Transverse colon (tissue), 4 donors: ENCODE results near the gene AP1G2. TPM values are rescaled to one million over a fixed set of nuclear protein-coding genes. Genes with fewer than 3 reads are reported as not detected.

Source experiments
- DNase-seq: peaks from one replicate; pipeline ENCODE4 v3.0.0-alpha.2; 2019
- H3K27ac ChIP-seq, 4 donors: fragments of 200-600 bp; sonication (generic); 2 replicates each; pipeline ENCODE4 v1.5.1; 2016 to 2018; ENCODE audit warnings: inconsistent platforms in 4 of 4
- H3K27me3 ChIP-seq: fragments of 200-600 bp; sonication (generic); 2 replicates; pipeline ENCODE4 v1.5.1; 2017; ENCODE audit warnings: inconsistent platforms
- H3K36me3 ChIP-seq, 4 donors: fragments of 200-600 bp; sonication (generic); 2 replicates each; pipeline ENCODE4 v1.5.1; 2017 to 2019; ENCODE audit warnings: inconsistent platforms in 4 of 4
- H3K4me1 ChIP-seq, 4 donors: fragments of 200-600 bp; sonication (generic); 2 replicates each; pipeline ENCODE4 v1.5.1; 2017 to 2020; ENCODE audit warnings: inconsistent platforms in 4 of 4
- H3K4me3 ChIP-seq, 4 donors: fragments of 200-600 bp; sonication (generic); 1 replicate in 1 of 4; 2 replicates in 3 of 4; pipeline versions ENCODE4 v1.5.1 to v1.6.1; 2017 to 2019; ENCODE audit warnings: inconsistent platforms in 4 of 4
- H3K9me3 ChIP-seq, 2 donors: fragments of 200-600 bp; sonication (generic); 2 replicates each; pipeline ENCODE4 v1.5.1; 2017 to 2019; ENCODE audit warnings: inconsistent platforms in 2 of 2
- EP300 ChIP-seq: sonication (generic); formaldehyde crosslinking; IDR thresholded peaks from one replicate; pipeline ENCODE4 v1.6.1; 2017; ENCODE audit warnings: antibody characterized with exemption, low read depth
- POLR2A ChIP-seq: fragments of 450-650 bp; IDR thresholded peaks from one replicate; pipeline ENCODE4 v1.6.1; 2016; ENCODE audit warnings: antibody characterized with exemption, mild to moderate bottlenecking, moderate library complexity
- POLR2AphosphoS5 ChIP-seq, 3 donors: sonication (generic); formaldehyde crosslinking; IDR thresholded peaks; one replicate each; pipeline ENCODE4 v1.6.1; 2016; ENCODE audit warnings: antibody characterized with exemption in 3 of 3
- WGBS, 2 donors: methylation state at CpG; one replicate each; pipeline ENCODE4 v1.1.5; 2018; ENCODE audit warnings: low coverage in 1 of 2; 5-methylcytosine and 5-hydroxymethylcytosine counted together
- in situ Hi-C, 4 donors: fragments of 200-750 bp; cut with MboI; loops; one replicate each; pipeline versions ENCODE4 v1.15.0 to v1.15.1; 2017; ENCODE audit warnings: low sequenced_read_pairs in 3 of 4, low pct_ligation_motif_present in 1 of 4, low pct_unique_long_range_greater_than_20kb in 1 of 4
- intact Hi-C: fragments of 100-400 bp; cut with DNase I; formaldehyde crosslinking; loops from one replicate; pipeline ENCODE4 v1.15.1; 2023; ENCODE audit warnings: low total_unique reads
- total RNA-seq, 4 donors: library from RNA; depleted of rRNA; stranded (reverse); fragments of >200 nt; gene quantifications; one replicate each; pipeline ENCODE4 v1.1.0, GENCODE V29; 2016
- TF ChIP-seq, protein P1 (sequence below), 5 experiments: fragments of 200-600 bp in 3 of 5; fragments of 450-650 bp in 2 of 5; sonication (generic) in 3 of 5; IDR thresholded peaks; 1 replicate in 2 of 5; 2 replicates in 3 of 5; pipeline ENCODE4 v1.5.1; 2016 to 2017; ENCODE audit warnings: antibody characterized with exemption in 5 of 5, inconsistent platforms in 3 of 5, mild to moderate bottlenecking in 2 of 5, moderate library complexity in 1 of 5

The AP1G2 gene
- total RNA-seq, 4 donors from 2014 or later = 163 to 508 (median 237) TPM

- DNase-seq = no peak
- no peaks in the 10 kb centered on the region for H3K27me3 ChIP-seq
- no peak overlapping the region for H3K27ac ChIP-seq
- in situ Hi-C loops (no loop called here), intact Hi-C loops (no loop called here)
- no peaks in the 10 kb centered on the region for H3K9me3 ChIP-seq
- 85% methylated on average over 8 of the region's 8 CpGs; no CpG with 5 or more reads in 1 of the 2 donors for WGBS, 2 donors
- no peaks in the 10 kb centered on the region for H3K4me1 ChIP-seq
- TF ChIP-seq, protein P1, sequence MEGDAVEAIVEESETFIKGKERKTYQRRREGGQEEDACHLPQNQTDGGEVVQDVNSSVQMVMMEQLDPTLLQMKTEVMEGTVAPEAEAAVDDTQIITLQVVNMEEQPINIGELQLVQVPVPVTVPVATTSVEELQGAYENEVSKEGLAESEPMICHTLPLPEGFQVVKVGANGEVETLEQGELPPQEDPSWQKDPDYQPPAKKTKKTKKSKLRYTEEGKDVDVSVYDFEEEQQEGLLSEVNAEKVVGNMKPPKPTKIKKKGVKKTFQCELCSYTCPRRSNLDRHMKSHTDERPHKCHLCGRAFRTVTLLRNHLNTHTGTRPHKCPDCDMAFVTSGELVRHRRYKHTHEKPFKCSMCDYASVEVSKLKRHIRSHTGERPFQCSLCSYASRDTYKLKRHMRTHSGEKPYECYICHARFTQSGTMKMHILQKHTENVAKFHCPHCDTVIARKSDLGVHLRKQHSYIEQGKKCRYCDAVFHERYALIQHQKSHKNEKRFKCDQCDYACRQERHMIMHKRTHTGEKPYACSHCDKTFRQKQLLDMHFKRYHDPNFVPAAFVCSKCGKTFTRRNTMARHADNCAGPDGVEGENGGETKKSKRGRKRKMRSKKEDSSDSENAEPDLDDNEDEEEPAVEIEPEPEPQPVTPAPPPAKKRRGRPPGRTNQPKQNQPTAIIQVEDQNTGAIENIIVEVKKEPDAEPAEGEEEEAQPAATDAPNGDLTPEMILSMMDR (IDR thresholded peaks at IDR 0.05) = no peak
- TF ChIP-seq POLR2AphosphoS5 (IDR thresholded peaks at IDR 0.05) (no peak), POLR2A (no peak), EP300 (no peak)
- H3K36me3 ChIP-seq = no peaks in the 10 kb centered on the region
- no peak overlapping the region for H3K4me3 ChIP-seq
Measured at GRCh38 chr14:23525611-23526010, 42.0 kb downstream of the AP1G2 start.

DNA sequence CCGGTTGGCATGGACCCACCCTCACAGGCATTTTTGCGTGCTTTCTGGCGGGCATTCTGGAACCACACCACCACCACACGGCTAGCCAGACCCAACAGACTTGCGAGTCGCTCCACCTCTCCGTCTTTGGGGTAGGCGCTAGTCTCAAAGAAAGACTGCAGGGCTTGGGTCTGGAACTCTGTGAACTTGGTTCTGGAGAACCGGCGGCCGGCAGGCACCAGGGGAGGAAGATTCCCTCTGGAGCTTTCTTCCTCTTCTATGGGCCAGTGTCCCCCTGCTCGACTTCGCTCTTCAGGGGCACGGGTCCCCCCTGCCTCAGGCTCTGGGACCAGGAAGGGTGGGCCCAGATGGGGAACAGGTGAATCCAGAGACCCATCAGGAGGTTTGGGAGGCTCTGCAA lies 42.6 kb downstream of the AP1G2 start:
- H3K27ac ChIP-seq = no peak overlapping the region
- no peak overlapping the region for H3K4me3 ChIP-seq
- DNase-seq = no peak
- H3K27me3 ChIP-seq = no peaks in the 10 kb centered on the region
- intact Hi-C loops (no loop called here), in situ Hi-C loops (no loop called here)
- no peaks in the 10 kb centered on the region for H3K9me3 ChIP-seq
- 94 to 100% methylated on average over 1 to 11 of the region's 14 CpGs for WGBS, 2 donors
- H3K36me3 ChIP-seq = no peaks in the 10 kb centered on the region
- no peak for TF ChIP-seq POLR2A
- TF ChIP-seq, protein P1 (IDR thresholded peaks at IDR 0.05) = no peak
- TF ChIP-seq POLR2AphosphoS5 (IDR thresholded peaks at IDR 0.05) = no peak
- TF ChIP-seq EP300 = no peak
- H3K4me1 ChIP-seq = no peaks in the 10 kb centered on the region

DNA sequence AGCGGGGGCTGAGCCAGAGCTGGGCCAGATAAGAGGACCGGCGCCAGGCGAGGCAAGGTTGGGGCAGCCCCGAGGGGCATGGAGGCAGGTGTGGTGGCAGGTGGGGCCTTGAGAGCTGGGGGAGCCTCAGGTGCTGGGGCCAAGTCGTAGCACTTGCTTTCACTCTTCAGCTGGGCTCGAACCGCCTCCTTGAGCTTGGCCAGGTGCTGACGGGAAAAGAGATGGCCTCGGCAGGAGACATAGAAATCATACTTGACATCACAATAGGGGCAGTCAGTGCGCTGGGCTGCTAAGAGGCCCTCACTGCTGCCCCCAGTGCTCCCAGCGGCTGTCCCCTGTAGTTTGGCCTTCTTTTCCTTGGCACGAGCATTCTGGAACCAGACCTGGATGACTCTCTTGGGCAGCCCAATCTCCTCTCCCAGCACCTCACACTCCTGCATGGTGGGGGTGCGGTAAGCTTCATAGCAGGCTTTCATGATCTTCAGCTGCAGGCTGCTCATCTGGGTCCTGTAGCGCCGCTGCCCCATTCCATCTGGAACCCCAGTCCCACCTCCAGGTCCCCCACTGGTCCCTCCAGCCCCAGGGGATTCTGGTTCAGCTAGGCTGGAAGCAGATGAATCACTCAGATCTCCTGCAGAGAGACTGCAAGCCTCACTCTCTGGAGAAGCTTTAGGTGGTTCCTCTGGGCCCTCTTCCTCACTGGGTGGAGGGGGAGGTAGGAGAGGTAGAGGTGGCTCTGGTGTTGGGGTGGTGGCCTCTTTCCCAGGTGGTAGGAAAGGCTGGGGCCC lies 44.2 kb downstream of the AP1G2 start:
- intact Hi-C loops = no loop called here
- Histone ChIP-seq H3K27me3 (no peaks in the 10 kb centered on the region), H3K9me3 (no peaks in the 10 kb centered on the region), H3K27ac (no peak overlapping the region), H3K4me1 (no peaks in the 10 kb centered on the region), H3K36me3 (no peaks in the 10 kb centered on the region), H3K4me3 (no peak overlapping the region)
- 90 to 93% methylated on average over 5 to 13 of the region's 16 CpGs for WGBS, 2 donors
- DNase-seq = no peak
- in situ Hi-C loops = no loop called here
- TF ChIP-seq EP300 = no peak
- TF ChIP-seq, protein P1 (IDR thresholded peaks at IDR 0.05) = no peak
- no peak for TF ChIP-seq POLR2A
- TF ChIP-seq POLR2AphosphoS5 (IDR thresholded peaks at IDR 0.05) = no peak

DNA sequence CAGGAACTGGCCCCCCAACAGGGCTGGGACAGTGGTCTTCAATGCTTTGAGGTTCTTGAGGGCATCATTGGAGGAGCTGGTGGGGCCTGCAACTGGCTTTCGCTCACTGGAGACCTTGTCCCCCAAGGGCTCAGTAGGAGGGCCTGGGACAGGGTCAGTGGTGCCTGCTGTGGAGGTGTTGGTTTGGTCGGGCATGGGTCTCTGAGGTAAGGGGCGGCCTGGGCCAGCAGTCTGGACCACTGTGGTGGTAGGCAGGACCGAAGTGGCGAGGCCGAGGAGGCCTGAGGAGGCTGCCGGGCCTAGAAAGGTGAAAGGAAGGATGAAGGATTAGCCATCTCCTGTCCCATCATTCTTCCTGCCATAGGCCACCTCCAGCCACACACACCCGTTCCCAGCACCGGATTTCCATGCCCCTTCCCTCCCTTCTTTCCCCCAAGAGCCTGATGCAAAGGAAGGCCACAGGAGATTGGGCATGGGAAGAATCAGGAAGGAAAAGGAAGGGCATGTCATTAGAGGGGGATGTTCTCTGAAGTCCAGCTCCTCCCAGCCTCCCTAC lies 44.9 kb downstream of the AP1G2 start:
- Histone ChIP-seq H3K36me3 (no peaks in the 10 kb centered on the region), H3K4me3 (no peak overlapping the region), H3K27me3 (no peaks in the 10 kb centered on the region), H3K27ac (no peak overlapping the region), H3K4me1 (no peaks in the 10 kb centered on the region), H3K9me3 (no peaks in the 10 kb centered on the region)
- WGBS, 2 donors = 93% methylated on average over 9 of the region's 9 CpGs; no CpG with 5 or more reads in 1 of the 2 donors
- no peak for DNase-seq
- intact Hi-C loops (no loop called here), in situ Hi-C loops (no loop called here)
- TF ChIP-seq, protein P1 (IDR thresholded peaks at IDR 0.05) = no peak
- TF ChIP-seq POLR2AphosphoS5 (IDR thresholded peaks at IDR 0.05) (no peak), POLR2A (no peak), EP300 (no peak)
